Dedifferentiated amniotic fluid mesenchymal stem cell (primary cell): ENCODE data around the gene PML.

Experiments used
- DNase-seq: peaks from one replicate; pipeline ENCODE4 v3.0.0-alpha.2; 2016; ENCODE audit errors: extremely low spot score

Gene PML

GRCh38 chr15:73994413-73994883 lies at the start of gene PML:
TSS of gene PML (plus strand) at chr15:73994716. CDS start at chr15:73994813, 97 bp downstream.
- DNase-seq = peak; percentile 95

GRCh38 chr15:73945130-73945508 lies 49.4 kb upstream of the PML start:
- no peak for DNase-seq

GRCh38 chr15:73946046-73946721 lies 48.3 kb upstream of the PML start:
- no peak for DNase-seq

- DNase-seq = no peak
These were observed 47.6 kb upstream of the PML start for GRCh38 chr15:73946795-73947370.

GRCh38 chr15:73947651-73948050 lies 46.9 kb upstream of the PML start:
- DNase-seq = no peak

GRCh38 chr15:73948396-73948795 lies 46.1 kb upstream of the PML start:
- no peak for DNase-seq

GRCh38 chr15:73948982-73949381 lies 45.5 kb upstream of the PML start:
- DNase-seq = no peak

GRCh38 chr15:73949496-73949895 lies 45.0 kb upstream of the PML start:
- no peak for DNase-seq

- no peak for DNase-seq
These were observed 44.1 kb upstream of the PML start for GRCh38 chr15:73950479-73950830.

GRCh38 chr15:73950831-73951561 lies 43.5 kb upstream of the PML start:
- peak; percentile 91 for DNase-seq

GRCh38 chr15:73951601-73952000 lies 42.9 kb upstream of the PML start:
- DNase-seq = no peak

- no peak for DNase-seq
These were observed 42.2 kb upstream of the PML start for GRCh38 chr15:73952171-73952912.

- no peak for DNase-seq
These were observed 41.4 kb upstream of the PML start for GRCh38 chr15:73952913-73953750.

- DNase-seq = no peak
These were observed 40.0 kb upstream of the PML start for GRCh38 chr15:73954188-73955145.

- no peak for DNase-seq
These were observed 39.2 kb upstream of the PML start for GRCh38 chr15:73955326-73955725.

GRCh38 chr15:73955861-73956742 lies 38.4 kb upstream of the PML start:
- no peak for DNase-seq

- DNase-seq = peak; percentile 78
These were observed 37.8 kb upstream of the PML start for GRCh38 chr15:73956743-73957135.

GRCh38 chr15:73957276-73957675 lies 37.2 kb upstream of the PML start:
- DNase-seq = no peak

- no peak for DNase-seq
These were observed 36.7 kb upstream of the PML start for GRCh38 chr15:73957785-73958184.
